Dermis blood vessel endothelial cell (primary cell): ENCODE measurements around the gene KIRREL1. TPM values are rescaled to one million over a fixed set of nuclear protein-coding genes. Genes with fewer than 3 reads are reported as not detected.

Experiments used
- DNase-seq: peaks from one replicate; pipeline ENCODE4 v3.0.0; 2010
- total RNA-seq: library from RNA; depleted of rRNA; stranded (reverse); fragments of >200 nt; gene quantifications from 2 replicates; pipeline ENCODE4 v1.2.3, GENCODE V29; 2014

KIRREL1 gene
- total RNA-seq, 1 donor from 2014 or later: 28.2 TPM

DNA sequence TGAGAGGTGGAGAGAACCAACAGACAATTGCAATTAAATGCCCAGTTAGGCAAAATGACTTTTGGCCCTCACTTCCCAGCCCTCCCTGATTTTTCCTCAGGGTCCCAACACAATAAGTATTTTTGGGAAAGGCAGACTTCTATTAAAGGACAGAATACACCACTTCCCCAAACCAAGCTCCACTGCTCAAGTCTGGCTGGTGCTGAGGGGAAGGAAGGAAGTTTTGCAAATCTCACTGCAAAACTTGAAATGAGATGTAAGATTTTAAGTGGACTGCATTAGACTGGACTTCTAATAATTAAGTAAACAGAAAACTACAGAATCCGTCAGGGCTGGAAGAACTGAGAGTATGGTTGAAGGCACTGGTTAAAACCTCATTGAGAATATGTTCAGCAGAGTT is 155.0 kb downstream of the KIRREL1 start:
- DNase-seq: no peak

DNA sequence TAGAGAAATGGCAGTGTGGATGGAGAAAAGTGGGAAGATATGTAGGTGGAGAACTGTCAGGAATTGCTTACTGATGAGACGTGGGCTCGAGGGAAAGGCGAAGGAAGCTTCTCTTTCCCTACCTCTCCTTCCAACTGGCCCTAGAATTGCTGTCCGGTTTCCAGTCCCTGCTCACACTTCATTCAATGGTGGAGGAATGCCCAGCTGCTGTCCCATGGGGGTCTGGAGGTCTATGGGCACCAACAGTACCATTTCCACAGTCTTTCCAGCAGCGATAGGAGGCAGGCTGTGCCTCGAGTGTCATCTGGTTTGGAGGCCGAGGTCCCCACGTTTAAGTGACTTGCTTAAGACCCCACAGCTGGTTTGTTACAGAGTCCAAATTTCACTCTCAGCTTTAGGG is 155.7 kb downstream of the KIRREL1 start:
- no peak for DNase-seq

Other genes with a start within 250 kb of the KIRREL1 start
- not detected in 2 replicates for gene FCRL2, start 216.5 kb upstream of the KIRREL1 start, total RNA-seq
- gene FCRL1, start 173.5 kb upstream of the KIRREL1 start, total RNA-seq: not detected in 2 replicates
- not detected in 2 replicates for gene CD5L, start 151.8 kb upstream of the KIRREL1 start, total RNA-seq
- not detected in 2 replicates for gene CD1D, start 187.2 kb downstream of the KIRREL1 start, total RNA-seq